Spleen (tissue), 11 donors: Measurements from ENCODE around the gene NISCH. TPM values are rescaled to one million over a fixed set of nuclear protein-coding genes. Genes with fewer than 3 reads are reported as not detected.

Source experiments
- DNase-seq: peaks from one replicate; pipeline ENCODE4 v3.0.0-alpha.2; 2020
- H3K27ac ChIP-seq, 8 donors: fragments of 200-600 bp; sonication (generic) in 7 of 8; 1 replicate in 4 of 8; 2 replicates in 4 of 8; pipeline versions ENCODE4 v1.5.0 to v1.8.0; 2016 to 2021; ENCODE audit warnings: inconsistent platforms in 4 of 8, mild to moderate bottlenecking in 4 of 8, moderate library complexity in 1 of 8
- H3K27me3 ChIP-seq, 7 donors: fragments of 200-600 bp; sonication (generic) in 6 of 7; replicated peaks in 1 of 7; 1 replicate in 4 of 7; 2 replicates in 3 of 7; pipeline versions ENCODE4 v1.5.0 to v1.8.0; 2016 to 2021; ENCODE audit warnings: inconsistent platforms in 3 of 7, mild to moderate bottlenecking in 1 of 7
- H3K36me3 ChIP-seq, 6 donors: fragments of 200-600 bp; sonication (generic) in 5 of 6; 1 replicate in 4 of 6; 2 replicates in 2 of 6; pipeline versions ENCODE4 v1.5.0 to v1.8.0; 2016 to 2021; ENCODE audit warnings: inconsistent platforms in 2 of 6
- H3K4me1 ChIP-seq, 6 donors: fragments of 200-600 bp; sonication (generic) in 5 of 6; 1 replicate in 3 of 6; 2 replicates in 3 of 6; pipeline versions ENCODE4 v1.5.0 to v1.8.0; 2016 to 2021; ENCODE audit warnings: inconsistent platforms in 3 of 6
- H3K4me3 ChIP-seq, 8 donors: fragments of 200-600 bp; sonication (generic) in 7 of 8; 1 replicate in 4 of 8; 2 replicates in 4 of 8; pipeline versions ENCODE4 v1.5.0 to v1.8.0; 2016 to 2021; ENCODE audit warnings: inconsistent platforms in 4 of 8, mild to moderate bottlenecking in 4 of 8, moderate library complexity in 2 of 8
- H3K9me3 ChIP-seq, 8 donors: fragments of 200-600 bp; sonication (generic) in 7 of 8; 1 replicate in 4 of 8; 2 replicates in 4 of 8; pipeline versions ENCODE4 v1.5.0 to v1.8.0; 2016 to 2021; ENCODE audit warnings: inconsistent platforms in 4 of 8
- CTCF ChIP-seq, 11 experiments: fragments of 200-600 bp in 7 of 11; fragments of 450-650 bp in 4 of 11; sonication (generic) in 4 of 11; IDR thresholded peaks in 8 of 11; conservative IDR thresholded peaks in 3 of 11; 1 replicate in 7 of 11; 2 replicates in 4 of 11; pipeline versions ENCODE4 v1.4.0 to v1.8.0; 2016 to 2021; ENCODE audit warnings: antibody characterized with exemption in 11 of 11, inconsistent platforms in 4 of 11, mild to moderate bottlenecking in 1 of 11
- POLR2A ChIP-seq, 3 donors: fragments of 450-650 bp; IDR thresholded peaks; one replicate each; pipeline ENCODE4 v1.5.1; 2017; ENCODE audit warnings: antibody characterized with exemption in 3 of 3, mild to moderate bottlenecking in 1 of 3
- POLR2AphosphoS5 ChIP-seq, 3 donors: sonication (generic); formaldehyde crosslinking; IDR thresholded peaks; one replicate each; pipeline ENCODE4 v1.5.1; 2017; ENCODE audit warnings: antibody characterized with exemption in 3 of 3
- WGBS, 5 donors: extraction: QIAGEN DNeasy Blood & Tissue Kit in 3 of 5; methylation state at CpG; one replicate each; pipeline versions ENCODE4 v1.1.5 to v1.1.7; 2013 to 2018; 5-methylcytosine and 5-hydroxymethylcytosine counted together
- intact Hi-C: fragments of 100-400 bp; cut with DNase I; formaldehyde crosslinking; loops from one replicate; pipeline ENCODE4 v1.15.0; 2023; ENCODE audit warnings: low total_unique reads
- polyA plus RNA-seq, 3 donors: library from polyadenylated mRNA; stranded (reverse); fragments of 200-250 nt; gene quantifications; one replicate each; pipeline ENCODE4 v1.2.1, GENCODE V29; 2013
- total RNA-seq, 7 donors: library from RNA; depleted of rRNA in 3 of 7; stranded (reverse); fragments of >200 nt in 3 of 7; fragmentation: NEBNext Ultra II Directional in 4 of 7; extraction: Animal tissue kit (Norgen Biotek cat#: 25700) in 4 of 7; gene quantifications; one replicate each; pipeline versions ENCODE4 v1.1.0 to v1.2.1, GENCODE V29; 2016 to 2021
- donor health status: healthy with polysubstance abuse.
- donor health status: DM: no; HTN: no; CAD: no; lungs with moderate emphysema.
- donor health status: DM: no; HTN: no; CAD: no.
- donor health status: Bipolar disorder and iron deficiency.
- donor health status: healthy.
- donor health status: DM: no; HTN: no; CAD: no.
- donor health status: DM: yes; HTN: yes; CAD: no.

Gene NISCH
- total and polyA plus RNA-seq, 10 donors, result 18.9 to 92.7 (median 78.8) TPM

- Histone ChIP-seq H3K4me3 (peak overlapping the region; percentile 37 to 73 (median 54)), H3K36me3 (peaks cover 0 to 41% (median 20%) of the 10 kb centered on the region in 6 donors), H3K27ac (peak overlapping the region; percentile 5 to 88 (median 84)), H3K9me3 (no peaks in the 10 kb centered on the region), H3K4me1 (peaks cover 26 to 97% (median 64%) of the 10 kb centered on the region in 6 donors), H3K27me3 (peaks cover 0 to 11% (median 0%) of the 10 kb centered on the region in 7 donors)
- intact Hi-C loops, result no loop called here
- 47 to 77% (median 56%) methylated on average over 3 to 16 of the region's 16 CpGs for whole genome bisulfite sequencing, 5 donors
- DNase-seq, result no peak
- TF ChIP-seq POLR2AphosphoS5 (IDR thresholded peaks at IDR 0.05) (peak in 2 of 3 donors; percentile 63 to 67), CTCF (IDR thresholded peaks at IDR 0.05 in 8 of 11, conservative IDR thresholded peaks at IDR 0.05 in 3 of 11) (no peak)
These were observed 40.6 kb downstream of the NISCH start for GRCh38 chr3:52495777-52496602.

GRCh38 chr3:52498137-52499054 is 43.0 kb downstream of the NISCH start:
- DNase-seq, result peak; percentile 86
- no peaks in the 10 kb centered on the region for H3K9me3 ChIP-seq
- H3K36me3 ChIP-seq, result peaks cover 0 to 41% (median 0%) of the 10 kb centered on the region in 6 donors
- 15 to 44% (median 25%) methylated on average over 22 to 24 of the region's 24 CpGs for WGBS, 5 donors
- H3K4me3 ChIP-seq, result peak overlapping the region in 6 of 8 donors; percentile 11 to 73 (median 54)
- intact Hi-C loops, result no loop called here
- H3K27me3 ChIP-seq, result peaks cover 0 to 11% (median 0%) of the 10 kb centered on the region in 7 donors
- peaks cover 18 to 83% (median 45%) of the 10 kb centered on the region in 6 donors for H3K4me1 ChIP-seq
- TF ChIP-seq POLR2A (IDR thresholded peaks at IDR 0.05) (no peak), POLR2AphosphoS5 (IDR thresholded peaks at IDR 0.05) (peak; percentile 50 to 59 (median 56))
- peak overlapping the region in 5 of 8 donors; percentile 26 to 88 (median 77) for H3K27ac ChIP-seq

GRCh38 chr3:52501046-52501445 is 45.6 kb downstream of the NISCH start:
- Histone ChIP-seq H3K9me3 (no peaks in the 10 kb centered on the region), H3K27me3 (no peaks in the 10 kb centered on the region), H3K4me1 (peaks cover 11 to 57% (median 26%) of the 10 kb centered on the region in 6 donors), H3K27ac (peak overlapping the region in 2 of 8 donors; percentile 1 to 22), H3K4me3 (no peak overlapping the region), H3K36me3 (peaks cover 0 to 61% (median 12%) of the 10 kb centered on the region in 6 donors)
- DNase-seq, result no peak
- intact Hi-C loops, result no loop called here
- WGBS, 5 donors, result 69 to 78% (median 71%) methylated on average over 9 to 11 of the region's 11 CpGs
- TF ChIP-seq POLR2A (IDR thresholded peaks at IDR 0.05) (no peak), POLR2AphosphoS5 (IDR thresholded peaks at IDR 0.05) (peak in 1 of 3 donors; percentile 28), CTCF (IDR thresholded peaks at IDR 0.05 in 8 of 11, conservative IDR thresholded peaks at IDR 0.05 in 3 of 11) (no peak)

- no peaks in the 10 kb centered on the region for H3K9me3 ChIP-seq
- no peaks in the 10 kb centered on the region for H3K27me3 ChIP-seq
- no peak overlapping the region for H3K4me3 ChIP-seq
- TF ChIP-seq POLR2A (IDR thresholded peaks at IDR 0.05), result no peak
- DNase-seq, result no peak
- H3K27ac ChIP-seq, result no peak overlapping the region
- H3K36me3 ChIP-seq, result peaks cover 0 to 71% (median 16%) of the 10 kb centered on the region in 6 donors
- 85 to 91% (median 89%) methylated on average over 5 to 11 of the region's 11 CpGs for WGBS, 5 donors
- intact Hi-C loops, result no loop called here
- H3K4me1 ChIP-seq, result peaks cover 11 to 48% (median 26%) of the 10 kb centered on the region in 6 donors
These were observed 46.6 kb downstream of the NISCH start for GRCh38 chr3:52502001-52502400.
